Measurements from ENCODE around the gene TM9SF4. TPM values are rescaled to one million over a fixed set of nuclear protein-coding genes. Genes with fewer than 3 reads are reported as not detected.

The TM9SF4 gene
- total RNA-seq, 1 donor from 2014 or later = 76.8 TPM

GRCh38 chr20:32072168-32072750 lies 37.3 kb upstream of the TM9SF4 start:
- Mint-ChIP-seq H3K27ac (ENCODE audit: unreplicated experiment) (no peak overlapping the region), H3K9me3 (no peaks in the 10 kb centered on the region), H3K4me3 (no peak overlapping the region), H3K27me3 (ENCODE audit: low read depth) (peaks cover 30% of the 10 kb centered on the region), H3K4me1 (no peaks in the 10 kb centered on the region), H3K36me3 (ENCODE audit: low read depth) (no peaks in the 10 kb centered on the region)
- no peak for DNase-seq (ENCODE audit: low read depth, low spot score)
- no peak for TF ChIP-seq CTCF (conservative IDR thresholded peaks at IDR 0.05)

GRCh38 chr20:32075534-32075933 lies 34.0 kb upstream of the TM9SF4 start:
- Mint-ChIP-seq H3K27me3 (ENCODE audit: low read depth) (peaks cover 30% of the 10 kb centered on the region), H3K4me3 (no peak overlapping the region), H3K36me3 (ENCODE audit: low read depth) (no peaks in the 10 kb centered on the region), H3K9me3 (no peaks in the 10 kb centered on the region), H3K4me1 (no peaks in the 10 kb centered on the region), H3K27ac (ENCODE audit: unreplicated experiment) (no peak overlapping the region)
- no peak for TF ChIP-seq CTCF (conservative IDR thresholded peaks at IDR 0.05)
- DNase-seq (ENCODE audit: low read depth, low spot score) = no peak

GRCh38 chr20:32077190-32077589 lies 32.3 kb upstream of the TM9SF4 start:
- H3K27me3 Mint-ChIP-seq (ENCODE audit: low read depth) = peaks cover 39% of the 10 kb centered on the region

GRCh38 chr20:32078322-32078721 lies 31.2 kb upstream of the TM9SF4 start:
- Mint-ChIP-seq H3K4me1 (peaks cover 6% of the 10 kb centered on the region), H3K9me3 (no peaks in the 10 kb centered on the region), H3K27ac (ENCODE audit: unreplicated experiment) (no peak overlapping the region), H3K27me3 (ENCODE audit: low read depth) (peaks cover 45% of the 10 kb centered on the region), H3K36me3 (ENCODE audit: low read depth) (no peaks in the 10 kb centered on the region), H3K4me3 (no peak overlapping the region)
- no peak for TF ChIP-seq CTCF (conservative IDR thresholded peaks at IDR 0.05)
- DNase-seq (ENCODE audit: low read depth, low spot score) = no peak

More at GRCh38 chr20:32077190-32077589, 32.3 kb upstream of the TM9SF4 start:
- Mint-ChIP-seq H3K27ac (ENCODE audit: unreplicated experiment) (no peak overlapping the region), H3K36me3 (ENCODE audit: low read depth) (no peaks in the 10 kb centered on the region), H3K4me1 (peaks cover 6% of the 10 kb centered on the region), H3K9me3 (no peaks in the 10 kb centered on the region), H3K4me3 (no peak overlapping the region)
- DNase-seq (ENCODE audit: low read depth, low spot score) = no peak
- TF ChIP-seq CTCF (conservative IDR thresholded peaks at IDR 0.05) = no peak

GRCh38 chr20:32078791-32079190 lies 30.7 kb upstream of the TM9SF4 start:
- Mint-ChIP-seq H3K27me3 (ENCODE audit: low read depth) (peaks cover 45% of the 10 kb centered on the region), H3K4me3 (no peak overlapping the region), H3K27ac (ENCODE audit: unreplicated experiment) (no peak overlapping the region), H3K9me3 (no peaks in the 10 kb centered on the region), H3K4me1 (peaks cover 6% of the 10 kb centered on the region), H3K36me3 (ENCODE audit: low read depth) (no peaks in the 10 kb centered on the region)
- no peak for DNase-seq (ENCODE audit: low read depth, low spot score)
- no peak for TF ChIP-seq CTCF (conservative IDR thresholded peaks at IDR 0.05)
